Ascending aorta (tissue), 2 donors: ENCODE measurements around the gene ANKRD22. TPM values are rescaled to one million over a fixed set of nuclear protein-coding genes. Genes with fewer than 3 reads are reported as not detected.

Source experiments
- DNase-seq, 2 donors: peaks; one replicate each; pipeline ENCODE4 v3.0.0-alpha.2; 2019; ENCODE audit warnings: low spot score in 2 of 2
- H3K27ac ChIP-seq, 2 donors: fragments of 200-600 bp; sonication (generic); one replicate each; pipeline ENCODE4 v1.5.1; 2016 to 2017; ENCODE audit warnings: mild to moderate bottlenecking in 1 of 2
- H3K27me3 ChIP-seq: fragments of 200-600 bp; sonication (generic); one replicate; pipeline ENCODE4 v1.5.1; 2017
- H3K36me3 ChIP-seq, 2 donors: fragments of 200-600 bp; sonication (generic); one replicate each; pipeline ENCODE4 v1.5.1; 2016
- H3K4me1 ChIP-seq, 2 donors: fragments of 200-600 bp; sonication (generic); one replicate each; pipeline ENCODE4 v1.5.1; 2016 to 2017; ENCODE audit warnings: mild to moderate bottlenecking in 1 of 2
- H3K4me3 ChIP-seq, 2 donors: fragments of 200-600 bp; sonication (generic); one replicate each; pipeline ENCODE4 v1.5.1; 2016 to 2017; ENCODE audit warnings: mild to moderate bottlenecking in 1 of 2
- H3K9me3 ChIP-seq, 2 donors: fragments of 200-600 bp; sonication (generic); one replicate each; pipeline ENCODE4 v1.5.1; 2016
- CTCF ChIP-seq, 3 experiments: fragments of 200-600 bp in 2 of 3; fragments of 450-650 bp in 1 of 3; sonication (generic) in 2 of 3; IDR thresholded peaks; one replicate each; pipeline ENCODE4 v1.5.1; 2016 to 2019; ENCODE audit warnings: antibody characterized with exemption in 3 of 3, mild to moderate bottlenecking in 1 of 3, moderate library complexity in 1 of 3
- intact Hi-C: fragments of 100-400 bp; cut with DNase I; formaldehyde crosslinking; loops from one replicate; pipeline ENCODE4 v1.15.1; 2023
- total RNA-seq: library from RNA; depleted of rRNA; stranded (reverse); fragments of >200 nt; gene quantifications from one replicate; pipeline ENCODE4 v1.1.0, GENCODE V29; 2016

Gene ANKRD22
- total RNA-seq, 1 donor from 2014 or later, result not detected

DNA sequence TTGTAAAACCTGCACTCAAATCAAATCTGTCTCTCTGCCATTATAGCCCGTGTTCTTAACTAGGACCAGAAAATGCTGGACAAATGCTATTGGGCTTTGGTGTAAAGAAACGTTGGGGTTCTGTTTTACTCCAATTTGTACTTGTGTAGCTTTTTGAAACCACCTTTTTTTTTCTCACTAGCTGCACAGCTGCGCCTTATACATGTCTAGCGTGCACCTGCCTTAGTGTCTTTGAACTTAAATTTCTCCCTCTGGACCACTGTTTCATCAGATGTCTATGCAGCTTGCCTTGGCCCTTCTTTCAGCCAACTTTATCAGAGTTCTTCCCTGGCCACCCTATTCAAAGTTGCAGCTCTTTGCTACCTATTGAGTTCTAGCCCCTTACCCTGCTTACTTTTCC is 42.0 kb downstream of the ANKRD22 start:
- no peak for TF ChIP-seq CTCF (IDR thresholded peaks at IDR 0.05)
- intact Hi-C loops, result no loop called here
- DNase-seq, result no peak

GRCh38 chr10:88805924-88806323 is 45.7 kb downstream of the ANKRD22 start:
- no peaks in the 10 kb centered on the region for H3K36me3 ChIP-seq
- H3K27ac ChIP-seq, result no peak overlapping the region
- H3K27me3 ChIP-seq, result no peaks in the 10 kb centered on the region
- H3K4me3 ChIP-seq, result no peak overlapping the region
- TF ChIP-seq CTCF (IDR thresholded peaks at IDR 0.05), result no peak
- no peaks in the 10 kb centered on the region for H3K4me1 ChIP-seq
- DNase-seq, result no peak
- H3K9me3 ChIP-seq, result no peaks in the 10 kb centered on the region
- intact Hi-C loops, result no loop called here

More for the DNA sequence above, 42.0 kb downstream of the ANKRD22 start:
- Histone ChIP-seq H3K4me1 (no peaks in the 10 kb centered on the region), H3K27me3 (no peaks in the 10 kb centered on the region), H3K36me3 (no peaks in the 10 kb centered on the region), H3K9me3 (no peaks in the 10 kb centered on the region), H3K27ac (no peak overlapping the region), H3K4me3 (no peak overlapping the region)

DNA sequence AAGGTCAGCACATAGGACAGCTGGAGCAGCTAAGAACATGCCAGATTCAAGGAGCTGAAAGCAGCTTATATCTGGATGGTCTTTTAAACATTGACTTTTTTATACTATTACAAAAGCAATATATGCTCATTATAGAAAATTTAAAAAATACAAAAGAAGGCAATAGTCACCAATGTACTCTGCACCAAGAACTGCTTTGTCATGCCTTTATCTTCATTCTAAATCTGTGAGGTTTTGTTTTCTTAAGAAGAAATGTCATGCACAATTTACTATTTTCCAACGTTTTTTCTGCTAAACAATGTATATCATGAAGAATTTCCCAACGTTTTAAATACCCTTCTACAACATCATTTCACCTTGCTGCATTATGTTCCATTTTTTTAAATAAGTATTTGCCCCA is 46.3 kb downstream of the ANKRD22 start:
- no peak for DNase-seq
- Histone ChIP-seq H3K4me1 (no peaks in the 10 kb centered on the region), H3K36me3 (no peaks in the 10 kb centered on the region), H3K9me3 (no peaks in the 10 kb centered on the region), H3K4me3 (no peak overlapping the region), H3K27ac (no peak overlapping the region), H3K27me3 (no peaks in the 10 kb centered on the region)
- intact Hi-C loops, result no loop called here
- no peak for TF ChIP-seq CTCF (IDR thresholded peaks at IDR 0.05)

- H3K4me1 ChIP-seq, result no peaks in the 10 kb centered on the region
- H3K36me3 ChIP-seq, result no peaks in the 10 kb centered on the region
- no peak for DNase-seq
- no peaks in the 10 kb centered on the region for H3K9me3 ChIP-seq
- H3K27ac ChIP-seq, result no peak overlapping the region
- intact Hi-C loops, result no loop called here
- TF ChIP-seq CTCF (IDR thresholded peaks at IDR 0.05), result no peak
- no peak overlapping the region for H3K4me3 ChIP-seq
- no peaks in the 10 kb centered on the region for H3K27me3 ChIP-seq
Measured at GRCh38 chr10:88804083-88804812, 47.4 kb downstream of the ANKRD22 start.

GRCh38 chr10:88803641-88804040 is 48.0 kb downstream of the ANKRD22 start:
- Histone ChIP-seq H3K4me3 (no peak overlapping the region), H3K9me3 (no peaks in the 10 kb centered on the region), H3K27ac (no peak overlapping the region), H3K4me1 (no peaks in the 10 kb centered on the region), H3K27me3 (no peaks in the 10 kb centered on the region), H3K36me3 (no peaks in the 10 kb centered on the region)
- no peak for DNase-seq
- no peak for TF ChIP-seq CTCF (IDR thresholded peaks at IDR 0.05)
- intact Hi-C loops, result no loop called here
